Gastrocnemius medialis (tissue), 4 donors: ENCODE results near the gene TMEM163.

Experiments
- POLR2A ChIP-seq, 2 donors: fragments of 450-650 bp; IDR thresholded peaks; one replicate each; pipeline ENCODE4 v1.6.1; 2017; ENCODE audit warnings: antibody characterized with exemption in 2 of 2, mild to moderate bottlenecking in 2 of 2, moderate library complexity in 2 of 2
- TF ChIP-seq, protein P1 (sequence below), 5 experiments: fragments of 450-650 bp in 3 of 5; fragments of 200-600 bp in 2 of 5; sonication (generic) in 2 of 5; IDR thresholded peaks in 4 of 5; conservative IDR thresholded peaks in 1 of 5; 1 replicate in 4 of 5; 2 replicates in 1 of 5; pipeline ENCODE4 v1.5.1; 2016 to 2019; ENCODE audit warnings: antibody characterized with exemption in 5 of 5, mild to moderate bottlenecking in 3 of 5, moderate library complexity in 3 of 5

DNA sequence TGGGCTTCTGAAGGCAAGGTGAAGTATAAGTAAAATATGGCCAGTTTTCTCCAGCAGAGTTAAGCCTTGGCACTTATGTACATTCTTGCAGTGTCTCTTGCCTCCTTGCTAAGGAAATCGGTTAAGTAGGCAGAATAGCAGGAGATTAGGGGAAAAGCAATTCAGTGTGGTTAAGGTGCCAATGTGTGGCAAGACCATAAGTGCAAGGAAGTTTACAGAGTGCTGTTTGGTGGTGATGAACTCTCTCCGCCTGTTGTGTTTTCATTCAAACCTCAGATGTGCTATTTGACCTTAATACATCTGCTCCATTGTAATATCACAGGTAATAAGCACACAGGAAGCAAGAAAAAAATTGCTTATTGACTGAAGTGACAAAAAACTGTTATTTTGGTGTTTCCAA is 308.8 kb downstream of the TMEM163 start:
- TF ChIP-seq POLR2A (IDR thresholded peaks at IDR 0.05) = no peak
- TF ChIP-seq, protein P1, sequence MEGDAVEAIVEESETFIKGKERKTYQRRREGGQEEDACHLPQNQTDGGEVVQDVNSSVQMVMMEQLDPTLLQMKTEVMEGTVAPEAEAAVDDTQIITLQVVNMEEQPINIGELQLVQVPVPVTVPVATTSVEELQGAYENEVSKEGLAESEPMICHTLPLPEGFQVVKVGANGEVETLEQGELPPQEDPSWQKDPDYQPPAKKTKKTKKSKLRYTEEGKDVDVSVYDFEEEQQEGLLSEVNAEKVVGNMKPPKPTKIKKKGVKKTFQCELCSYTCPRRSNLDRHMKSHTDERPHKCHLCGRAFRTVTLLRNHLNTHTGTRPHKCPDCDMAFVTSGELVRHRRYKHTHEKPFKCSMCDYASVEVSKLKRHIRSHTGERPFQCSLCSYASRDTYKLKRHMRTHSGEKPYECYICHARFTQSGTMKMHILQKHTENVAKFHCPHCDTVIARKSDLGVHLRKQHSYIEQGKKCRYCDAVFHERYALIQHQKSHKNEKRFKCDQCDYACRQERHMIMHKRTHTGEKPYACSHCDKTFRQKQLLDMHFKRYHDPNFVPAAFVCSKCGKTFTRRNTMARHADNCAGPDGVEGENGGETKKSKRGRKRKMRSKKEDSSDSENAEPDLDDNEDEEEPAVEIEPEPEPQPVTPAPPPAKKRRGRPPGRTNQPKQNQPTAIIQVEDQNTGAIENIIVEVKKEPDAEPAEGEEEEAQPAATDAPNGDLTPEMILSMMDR (IDR thresholded peaks at IDR 0.05 in 4 of 5, conservative IDR thresholded peaks at IDR 0.05 in 1 of 5) = no peak
